ENCODE results near the gene FAM89B.

DNA sequence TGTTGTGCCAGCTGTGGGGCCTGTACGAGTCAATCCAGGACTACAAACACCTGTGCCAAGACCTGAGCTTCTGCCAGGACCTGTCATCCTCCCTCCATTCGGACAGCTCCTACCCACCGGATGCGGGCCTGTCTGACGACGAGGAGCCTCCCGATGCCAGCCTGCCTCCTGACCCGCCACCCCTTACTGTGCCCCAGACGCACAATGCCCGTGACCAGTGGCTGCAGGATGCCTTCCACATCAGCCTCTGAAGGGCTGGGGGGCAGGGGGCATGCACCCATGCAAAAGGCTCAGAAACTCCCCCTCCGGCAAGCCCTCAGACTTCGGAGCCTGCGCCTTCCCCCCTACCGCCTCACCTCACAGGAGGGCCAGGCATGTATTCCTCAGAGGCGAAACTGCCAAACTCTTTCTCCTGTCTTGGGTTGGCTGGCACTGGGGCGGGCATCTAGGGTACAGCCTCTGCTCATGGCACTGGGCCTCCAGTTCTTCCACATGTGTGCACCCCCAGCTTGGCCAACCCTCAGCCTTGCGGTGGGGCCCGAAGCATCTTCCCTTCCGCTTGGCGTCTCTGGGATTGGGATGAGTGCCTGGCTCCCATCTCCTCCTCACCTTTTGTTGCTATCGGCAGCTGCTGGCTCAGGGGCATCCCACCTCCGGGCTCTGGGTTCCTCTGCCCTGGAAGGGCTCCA is 1.2 kb downstream of the FAM89B start:
- TF ChIP-seq GATA2 (IDR thresholded peaks at IDR 0.05; ENCODE audit: insufficient read depth, insufficient read length, low read depth, low read length) (no peak), POLR2AphosphoS5 (IDR thresholded peaks at IDR 0.05; ENCODE audit: insufficient read depth, low read depth, low read length) (no peak), POLR2A (IDR thresholded peaks at IDR 0.05; ENCODE audit: low read depth, low read length) (no peak)
- TF ChIP-seq, protein P1, sequence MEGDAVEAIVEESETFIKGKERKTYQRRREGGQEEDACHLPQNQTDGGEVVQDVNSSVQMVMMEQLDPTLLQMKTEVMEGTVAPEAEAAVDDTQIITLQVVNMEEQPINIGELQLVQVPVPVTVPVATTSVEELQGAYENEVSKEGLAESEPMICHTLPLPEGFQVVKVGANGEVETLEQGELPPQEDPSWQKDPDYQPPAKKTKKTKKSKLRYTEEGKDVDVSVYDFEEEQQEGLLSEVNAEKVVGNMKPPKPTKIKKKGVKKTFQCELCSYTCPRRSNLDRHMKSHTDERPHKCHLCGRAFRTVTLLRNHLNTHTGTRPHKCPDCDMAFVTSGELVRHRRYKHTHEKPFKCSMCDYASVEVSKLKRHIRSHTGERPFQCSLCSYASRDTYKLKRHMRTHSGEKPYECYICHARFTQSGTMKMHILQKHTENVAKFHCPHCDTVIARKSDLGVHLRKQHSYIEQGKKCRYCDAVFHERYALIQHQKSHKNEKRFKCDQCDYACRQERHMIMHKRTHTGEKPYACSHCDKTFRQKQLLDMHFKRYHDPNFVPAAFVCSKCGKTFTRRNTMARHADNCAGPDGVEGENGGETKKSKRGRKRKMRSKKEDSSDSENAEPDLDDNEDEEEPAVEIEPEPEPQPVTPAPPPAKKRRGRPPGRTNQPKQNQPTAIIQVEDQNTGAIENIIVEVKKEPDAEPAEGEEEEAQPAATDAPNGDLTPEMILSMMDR (IDR thresholded peaks at IDR 0.05; ENCODE audit: extremely low read depth in 1 of 2, insufficient read depth in 1 of 2, low read depth in 1 of 2, low read length in 2 of 2): no peak

Measured in endothelial cell of umbilical vein (primary cell).